Astrocyte (in vitro differentiated cells and primary cell): ENCODE measurements around the gene PRSS57.

ENCODE experiments used
- CTCF ChIP-seq: IDR thresholded peaks from 2 replicates; pipeline ENCODE4 v1.5.1; 2011; ENCODE audit warnings: low read depth, mild to moderate bottlenecking, inconsistent platforms, low read length, moderate library complexity; ENCODE audit not compliant: insufficient read depth
- EZH2 ChIP-seq: IDR thresholded peaks from 2 replicates; pipeline ENCODE4 v1.6.1; 2012; ENCODE audit warnings: mild to moderate bottlenecking, low read length, inconsistent platforms; ENCODE audit not compliant: insufficient read depth

- TF ChIP-seq CTCF (no peak), EZH2 (no peak)
These were observed 52.2 kb downstream of the PRSS57 start for GRCh38 chr19:642767-643727.
